ENCODE measurements around the gene ALDH1A3. TPM values are rescaled to one million over a fixed set of nuclear protein-coding genes. Genes with fewer than 3 reads are reported as not detected.

Gene ALDH1A3
- total and polyA plus RNA-seq, 2 experiments from 2014 or later: 4.0 to 19.8 TPM

GRCh38 chr15:100923902-100924301 lies 44.3 kb downstream of the ALDH1A3 start:
- no peaks in the 10 kb centered on the region for H3K9me3 Mint-ChIP-seq
- no peak overlapping the region for H3K4me3 Mint-ChIP-seq
- Histone ChIP-seq H3K4me3 (no peak overlapping the region), H3K27ac (ENCODE audit: low read depth) (no peak overlapping the region), H3K27me3 (ENCODE audit: insufficient read depth) (peaks cover 47% of the 10 kb centered on the region), H3F3A (replicated peaks; ENCODE audit: low read depth) (no peaks in the 10 kb centered on the region), H3K4me1 (ENCODE audit: insufficient read depth) (no peaks in the 10 kb centered on the region), H3K36me3 (ENCODE audit: insufficient read depth) (no peaks in the 10 kb centered on the region), H4K20me1 (replicated peaks; ENCODE audit: insufficient read depth) (no peaks in the 10 kb centered on the region), H2AFZ (no peak overlapping the region), H3K79me2 (replicated peaks; ENCODE audit: insufficient read depth) (no peaks in the 10 kb centered on the region), H3K4me2 (no peak overlapping the region), H3K9me2 (ENCODE audit: insufficient read depth) (no peaks in the 10 kb centered on the region)
- H3K36me3 Mint-ChIP-seq (ENCODE audit: low read depth): no peaks in the 10 kb centered on the region
- H3K4me1 Mint-ChIP-seq: peaks cover 5% of the 10 kb centered on the region
- H3K27me3 Mint-ChIP-seq (ENCODE audit: insufficient read depth, low read depth, poor library complexity): peaks cover 39% of the 10 kb centered on the region
- no peak overlapping the region for H3K27ac Mint-ChIP-seq
- DNase-seq (ENCODE audit: low spot score): no peak
- TF ChIP-seq STAT1 (IDR thresholded peaks at IDR 0.05; ENCODE audit: unreplicated experiment): no peak
- TF ChIP-seq POLR2AphosphoS5 (IDR thresholded peaks at IDR 0.05; ENCODE audit: low read depth): no peak
- no peak for TF ChIP-seq ETS1 (IDR thresholded peaks at IDR 0.05)
- no peak for TF ChIP-seq ZNF331 (CRISPR knock-in tag; IDR thresholded peaks at IDR 0.05; ENCODE audit: low read depth)
- no peak for TF ChIP-seq CTCF (conservative IDR thresholded peaks at IDR 0.05; ENCODE audit: low read depth in 2 of 2)
- no peak for TF ChIP-seq JUNB (IDR thresholded peaks at IDR 0.05; ENCODE audit: unreplicated experiment)
- no peak for TF ChIP-seq EZH2 (IDR thresholded peaks at IDR 0.05; ENCODE audit: low read depth, unreplicated experiment)
- TF ChIP-seq EZH2phosphoT487 (IDR thresholded peaks at IDR 0.05; ENCODE audit: unreplicated experiment): no peak
- no peak for TF ChIP-seq ZNF114 (CRISPR knock-in tag; IDR thresholded peaks at IDR 0.05)
- TF ChIP-seq, protein P1, sequence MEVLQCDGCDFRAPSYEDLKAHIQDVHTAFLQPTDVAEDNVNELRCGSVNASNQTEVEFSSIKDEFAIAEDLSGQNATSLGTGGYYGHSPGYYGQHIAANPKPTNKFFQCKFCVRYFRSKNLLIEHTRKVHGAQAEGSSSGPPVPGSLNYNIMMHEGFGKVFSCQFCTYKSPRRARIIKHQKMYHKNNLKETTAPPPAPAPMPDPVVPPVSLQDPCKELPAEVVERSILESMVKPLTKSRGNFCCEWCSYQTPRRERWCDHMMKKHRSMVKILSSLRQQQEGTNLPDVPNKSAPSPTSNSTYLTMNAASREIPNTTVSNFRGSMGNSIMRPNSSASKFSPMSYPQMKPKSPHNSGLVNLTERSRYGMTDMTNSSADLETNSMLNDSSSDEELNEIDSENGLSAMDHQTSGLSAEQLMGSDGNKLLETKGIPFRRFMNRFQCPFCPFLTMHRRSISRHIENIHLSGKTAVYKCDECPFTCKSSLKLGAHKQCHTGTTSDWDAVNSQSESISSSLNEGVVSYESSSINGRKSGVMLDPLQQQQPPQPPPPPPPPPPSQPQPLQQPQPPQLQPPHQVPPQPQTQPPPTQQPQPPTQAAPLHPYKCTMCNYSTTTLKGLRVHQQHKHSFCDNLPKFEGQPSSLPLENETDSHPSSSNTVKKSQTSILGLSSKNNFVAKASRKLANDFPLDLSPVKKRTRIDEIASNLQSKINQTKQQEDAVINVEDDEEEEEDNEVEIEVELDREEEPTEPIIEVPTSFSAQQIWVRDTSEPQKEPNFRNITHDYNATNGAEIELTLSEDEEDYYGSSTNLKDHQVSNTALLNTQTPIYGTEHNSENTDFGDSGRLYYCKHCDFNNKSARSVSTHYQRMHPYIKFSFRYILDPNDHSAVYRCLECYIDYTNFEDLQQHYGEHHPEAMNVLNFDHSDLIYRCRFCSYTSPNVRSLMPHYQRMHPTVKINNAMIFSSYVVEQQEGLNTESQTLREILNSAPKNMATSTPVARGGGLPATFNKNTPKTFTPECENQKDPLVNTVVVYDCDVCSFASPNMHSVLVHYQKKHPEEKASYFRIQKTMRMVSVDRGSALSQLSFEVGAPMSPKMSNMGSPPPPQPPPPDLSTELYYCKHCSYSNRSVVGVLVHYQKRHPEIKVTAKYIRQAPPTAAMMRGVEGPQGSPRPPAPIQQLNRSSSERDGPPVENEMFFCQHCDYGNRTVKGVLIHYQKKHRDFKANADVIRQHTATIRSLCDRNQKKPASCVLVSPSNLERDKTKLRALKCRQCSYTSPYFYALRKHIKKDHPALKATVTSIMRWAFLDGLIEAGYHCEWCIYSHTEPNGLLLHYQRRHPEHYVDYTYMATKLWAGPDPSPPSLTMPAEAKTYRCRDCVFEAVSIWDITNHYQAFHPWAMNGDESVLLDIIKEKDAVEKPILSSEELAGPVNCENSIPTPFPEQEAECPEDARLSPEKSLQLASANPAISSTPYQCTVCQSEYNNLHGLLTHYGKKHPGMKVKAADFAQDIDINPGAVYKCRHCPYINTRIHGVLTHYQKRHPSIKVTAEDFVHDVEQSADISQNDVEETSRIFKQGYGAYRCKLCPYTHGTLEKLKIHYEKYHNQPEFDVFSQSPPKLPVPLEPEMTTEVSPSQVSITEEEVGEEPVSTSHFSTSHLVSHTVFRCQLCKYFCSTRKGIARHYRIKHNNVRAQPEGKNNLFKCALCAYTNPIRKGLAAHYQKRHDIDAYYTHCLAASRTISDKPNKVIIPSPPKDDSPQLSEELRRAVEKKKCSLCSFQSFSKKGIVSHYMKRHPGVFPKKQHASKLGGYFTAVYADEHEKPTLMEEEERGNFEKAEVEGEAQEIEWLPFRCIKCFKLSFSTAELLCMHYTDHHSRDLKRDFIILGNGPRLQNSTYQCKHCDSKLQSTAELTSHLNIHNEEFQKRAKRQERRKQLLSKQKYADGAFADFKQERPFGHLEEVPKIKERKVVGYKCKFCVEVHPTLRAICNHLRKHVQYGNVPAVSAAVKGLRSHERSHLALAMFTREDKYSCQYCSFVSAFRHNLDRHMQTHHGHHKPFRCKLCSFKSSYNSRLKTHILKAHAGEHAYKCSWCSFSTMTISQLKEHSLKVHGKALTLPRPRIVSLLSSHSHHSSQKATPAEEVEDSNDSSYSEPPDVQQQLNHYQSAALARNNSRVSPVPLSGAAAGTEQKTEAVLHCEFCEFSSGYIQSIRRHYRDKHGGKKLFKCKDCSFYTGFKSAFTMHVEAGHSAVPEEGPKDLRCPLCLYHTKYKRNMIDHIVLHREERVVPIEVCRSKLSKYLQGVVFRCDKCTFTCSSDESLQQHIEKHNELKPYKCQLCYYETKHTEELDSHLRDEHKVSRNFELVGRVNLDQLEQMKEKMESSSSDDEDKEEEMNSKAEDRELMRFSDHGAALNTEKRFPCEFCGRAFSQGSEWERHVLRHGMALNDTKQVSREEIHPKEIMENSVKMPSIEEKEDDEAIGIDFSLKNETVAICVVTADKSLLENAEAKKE (CRISPR knock-in tag; IDR thresholded peaks at IDR 0.05): no peak
- no peak for TF ChIP-seq CREB1 (CRISPR knock-in tag; IDR thresholded peaks at IDR 0.05; ENCODE audit: low read depth)
- TF ChIP-seq, protein P2, sequence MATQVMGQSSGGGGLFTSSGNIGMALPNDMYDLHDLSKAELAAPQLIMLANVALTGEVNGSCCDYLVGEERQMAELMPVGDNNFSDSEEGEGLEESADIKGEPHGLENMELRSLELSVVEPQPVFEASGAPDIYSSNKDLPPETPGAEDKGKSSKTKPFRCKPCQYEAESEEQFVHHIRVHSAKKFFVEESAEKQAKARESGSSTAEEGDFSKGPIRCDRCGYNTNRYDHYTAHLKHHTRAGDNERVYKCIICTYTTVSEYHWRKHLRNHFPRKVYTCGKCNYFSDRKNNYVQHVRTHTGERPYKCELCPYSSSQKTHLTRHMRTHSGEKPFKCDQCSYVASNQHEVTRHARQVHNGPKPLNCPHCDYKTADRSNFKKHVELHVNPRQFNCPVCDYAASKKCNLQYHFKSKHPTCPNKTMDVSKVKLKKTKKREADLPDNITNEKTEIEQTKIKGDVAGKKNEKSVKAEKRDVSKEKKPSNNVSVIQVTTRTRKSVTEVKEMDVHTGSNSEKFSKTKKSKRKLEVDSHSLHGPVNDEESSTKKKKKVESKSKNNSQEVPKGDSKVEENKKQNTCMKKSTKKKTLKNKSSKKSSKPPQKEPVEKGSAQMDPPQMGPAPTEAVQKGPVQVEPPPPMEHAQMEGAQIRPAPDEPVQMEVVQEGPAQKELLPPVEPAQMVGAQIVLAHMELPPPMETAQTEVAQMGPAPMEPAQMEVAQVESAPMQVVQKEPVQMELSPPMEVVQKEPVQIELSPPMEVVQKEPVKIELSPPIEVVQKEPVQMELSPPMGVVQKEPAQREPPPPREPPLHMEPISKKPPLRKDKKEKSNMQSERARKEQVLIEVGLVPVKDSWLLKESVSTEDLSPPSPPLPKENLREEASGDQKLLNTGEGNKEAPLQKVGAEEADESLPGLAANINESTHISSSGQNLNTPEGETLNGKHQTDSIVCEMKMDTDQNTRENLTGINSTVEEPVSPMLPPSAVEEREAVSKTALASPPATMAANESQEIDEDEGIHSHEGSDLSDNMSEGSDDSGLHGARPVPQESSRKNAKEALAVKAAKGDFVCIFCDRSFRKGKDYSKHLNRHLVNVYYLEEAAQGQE (IDR thresholded peaks at IDR 0.05; ENCODE audit: unreplicated experiment): no peak
- no peak for ATAC-seq
